MM.1S (cell line): Measurements from ENCODE around the gene ZNF74.

Experiments
- EZH2 ChIP-seq: fragments of 300-600 bp; sonication (generic); optimal IDR thresholded peaks from 2 replicates; pipeline ENCODE3; 2017; ENCODE audit warnings: low read depth, mild to moderate bottlenecking, antibody characterized with exemption, low read length, mixed read lengths
- EZH2phosphoT487 ChIP-seq: fragments of 300-600 bp; sonication (generic); IDR thresholded peaks from 2 replicates; pipeline ENCODE4 v1.6.1; 2018; ENCODE audit warnings: antibody characterized with exemption, low read length
- TF ChIP-seq, protein P1 (sequence below): fragments of 300-600 bp; sonication (generic); IDR thresholded peaks from 2 replicates; pipeline ENCODE4 v1.5.1; 2016; ENCODE audit warnings: antibody characterized with exemption, low read length, mixed read lengths

DNA sequence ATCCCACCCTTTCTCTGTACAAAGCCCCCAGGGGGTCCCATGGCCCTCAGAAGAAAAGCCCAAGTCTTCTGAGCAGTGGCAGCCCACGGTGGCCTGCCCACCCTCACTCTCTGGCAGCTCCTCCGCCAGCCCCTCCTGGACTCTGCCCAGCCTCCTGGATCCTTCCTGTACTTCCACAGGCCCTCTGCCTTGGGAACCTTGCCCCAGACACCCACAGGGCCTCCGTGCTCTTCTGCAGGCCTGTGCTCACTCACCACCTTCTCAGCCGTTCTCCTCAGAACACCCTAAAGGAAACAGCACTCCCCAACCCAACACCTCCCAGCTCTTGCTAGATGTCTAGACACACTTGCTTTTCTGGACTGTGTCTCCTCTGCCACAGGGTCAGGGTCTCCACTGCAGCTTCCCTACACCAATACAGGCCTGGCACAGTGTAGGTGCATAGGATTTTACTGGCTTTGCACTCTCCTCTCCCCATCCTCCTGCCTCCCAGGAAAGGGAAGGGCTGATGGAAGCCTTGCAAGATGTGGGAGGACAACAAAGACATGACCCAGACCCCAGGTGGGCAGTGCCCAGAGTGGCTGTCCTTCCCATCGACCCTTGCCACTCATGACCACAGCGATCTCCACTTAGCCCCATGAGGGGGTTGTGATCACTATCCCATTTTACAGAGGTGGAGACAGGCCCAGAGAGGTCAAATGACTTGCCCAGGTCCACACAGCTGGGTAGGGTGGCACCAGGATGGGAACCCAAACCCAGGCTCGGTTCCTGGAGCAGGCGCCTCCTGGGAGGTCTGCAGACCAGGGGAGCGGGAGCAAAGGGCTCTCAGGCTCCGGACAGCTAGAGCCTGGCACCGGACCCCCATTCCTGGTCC lies 41.7 kb downstream of the ZNF74 start:
- TF ChIP-seq, protein P1, sequence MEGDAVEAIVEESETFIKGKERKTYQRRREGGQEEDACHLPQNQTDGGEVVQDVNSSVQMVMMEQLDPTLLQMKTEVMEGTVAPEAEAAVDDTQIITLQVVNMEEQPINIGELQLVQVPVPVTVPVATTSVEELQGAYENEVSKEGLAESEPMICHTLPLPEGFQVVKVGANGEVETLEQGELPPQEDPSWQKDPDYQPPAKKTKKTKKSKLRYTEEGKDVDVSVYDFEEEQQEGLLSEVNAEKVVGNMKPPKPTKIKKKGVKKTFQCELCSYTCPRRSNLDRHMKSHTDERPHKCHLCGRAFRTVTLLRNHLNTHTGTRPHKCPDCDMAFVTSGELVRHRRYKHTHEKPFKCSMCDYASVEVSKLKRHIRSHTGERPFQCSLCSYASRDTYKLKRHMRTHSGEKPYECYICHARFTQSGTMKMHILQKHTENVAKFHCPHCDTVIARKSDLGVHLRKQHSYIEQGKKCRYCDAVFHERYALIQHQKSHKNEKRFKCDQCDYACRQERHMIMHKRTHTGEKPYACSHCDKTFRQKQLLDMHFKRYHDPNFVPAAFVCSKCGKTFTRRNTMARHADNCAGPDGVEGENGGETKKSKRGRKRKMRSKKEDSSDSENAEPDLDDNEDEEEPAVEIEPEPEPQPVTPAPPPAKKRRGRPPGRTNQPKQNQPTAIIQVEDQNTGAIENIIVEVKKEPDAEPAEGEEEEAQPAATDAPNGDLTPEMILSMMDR, result no peak
- no peak for TF ChIP-seq EZH2
- no peak for TF ChIP-seq EZH2phosphoT487
